Activated CD8-positive, alpha-beta T cell treated with anti-CD3 and anti-CD28 coated beads for 36 hours (primary cell): Measurements from ENCODE around the gene FBXW2. TPM values are rescaled to one million over a fixed set of nuclear protein-coding genes. Genes with fewer than 3 reads are reported as not detected.

Experiments used
- ATAC-seq: fragments of 200-7000 bp; cut with Tn5 transposase; one replicate; pipeline ENCODE4 v1.10.0; 2021; ENCODE audit warnings: mild to moderate bottlenecking, moderate library complexity
- CTCF ChIA-PET: fragments of 350-600 bp; sonication (Branson Sonifier 250); formaldehyde crosslinking; loops from one replicate; lab custom pipeline; 2021; ENCODE audit warnings: antibody characterized with exemption; lab: Charles Lee
- POLR2A ChIA-PET: fragments of 350-600 bp; sonication (Branson Sonifier 250); formaldehyde crosslinking; loops from one replicate; lab custom pipeline; 2021; ENCODE audit warnings: antibody characterized with exemption; lab: Charles Lee
- DNase-seq: peaks from one replicate; pipeline ENCODE4 v3.0.0-alpha.2; 2020
- H3K27ac Mint-ChIP-seq: one replicate; pipeline ENCODE4 v1.8.0; 2021; ENCODE audit warnings: mild to moderate bottlenecking, mixed read lengths
- H3K27me3 Mint-ChIP-seq: one replicate; pipeline ENCODE4 v1.8.0; 2021; ENCODE audit warnings: mixed read lengths
- H3K36me3 Mint-ChIP-seq: one replicate; pipeline ENCODE4 v1.8.0; 2021; ENCODE audit warnings: low read depth, mixed read lengths
- H3K4me1 Mint-ChIP-seq: one replicate; pipeline ENCODE4 v1.8.0; 2021; ENCODE audit warnings: low read depth, mixed read lengths
- H3K4me3 Mint-ChIP-seq: one replicate; pipeline ENCODE4 v1.8.0; 2021; ENCODE audit warnings: mild to moderate bottlenecking, moderate library complexity, mixed read lengths
- H3K9me3 Mint-ChIP-seq: one replicate; pipeline ENCODE4 v1.8.0; 2021; ENCODE audit warnings: mixed read lengths
- intact Hi-C: fragments of 100-400 bp; cut with micrococcal nuclease; formaldehyde crosslinking; loops from one replicate; pipeline ENCODE4 v1.10.0; 2022
- total RNA-seq, 2 experiments: library from RNA; stranded (reverse); gene quantifications; one replicate each; pipeline ENCODE4 v1.2.3, GENCODE V29; 2021
- TF ChIP-seq, protein P1 (sequence below): fragments of 200-600 bp; IDR thresholded peaks from one replicate; pipeline ENCODE4 v1.8.0; 2022; ENCODE audit warnings: antibody characterized with exemption, mild to moderate bottlenecking

The FBXW2 gene
- total RNA-seq, 2 experiments from 2014 or later, result 68.8 to 68.9 TPM

DNA sequence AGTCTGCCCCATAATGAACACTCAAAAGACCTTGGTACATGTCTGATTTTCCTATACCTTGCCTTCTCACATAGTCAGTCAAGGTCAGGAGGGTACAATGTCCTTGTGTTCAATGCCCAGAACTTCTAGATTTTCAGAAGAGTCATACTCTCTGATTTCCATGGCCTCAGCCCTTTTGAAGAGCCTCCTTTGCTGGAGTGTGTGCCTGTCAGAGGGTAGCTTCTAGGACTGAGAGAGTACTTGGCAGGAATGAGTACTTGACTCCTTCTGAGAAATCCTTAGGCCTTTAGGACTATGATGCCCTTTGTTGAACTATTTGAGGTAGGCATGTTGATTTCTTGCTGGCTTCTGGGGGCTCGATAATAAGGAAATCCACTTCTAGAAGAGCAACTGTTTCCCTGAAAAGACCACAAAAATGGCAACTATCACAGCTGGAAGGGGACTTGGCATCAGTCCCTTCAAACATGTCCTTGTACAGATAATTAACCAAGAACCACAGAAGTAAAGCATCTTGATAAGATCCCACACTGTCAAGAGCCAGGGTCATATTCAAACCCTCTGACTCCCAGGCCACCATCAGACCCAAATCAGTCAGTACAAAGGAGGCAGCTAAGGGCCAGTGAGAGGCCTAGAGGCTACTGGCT is 68.3 kb downstream of the FBXW2 start:
- H3K36me3 Mint-ChIP-seq, result no peaks in the 10 kb centered on the region
- peaks cover 6% of the 10 kb centered on the region for H3K4me1 Mint-ChIP-seq
- H3K4me3 Mint-ChIP-seq, result no peak overlapping the region
- TF ChIP-seq, protein P1, sequence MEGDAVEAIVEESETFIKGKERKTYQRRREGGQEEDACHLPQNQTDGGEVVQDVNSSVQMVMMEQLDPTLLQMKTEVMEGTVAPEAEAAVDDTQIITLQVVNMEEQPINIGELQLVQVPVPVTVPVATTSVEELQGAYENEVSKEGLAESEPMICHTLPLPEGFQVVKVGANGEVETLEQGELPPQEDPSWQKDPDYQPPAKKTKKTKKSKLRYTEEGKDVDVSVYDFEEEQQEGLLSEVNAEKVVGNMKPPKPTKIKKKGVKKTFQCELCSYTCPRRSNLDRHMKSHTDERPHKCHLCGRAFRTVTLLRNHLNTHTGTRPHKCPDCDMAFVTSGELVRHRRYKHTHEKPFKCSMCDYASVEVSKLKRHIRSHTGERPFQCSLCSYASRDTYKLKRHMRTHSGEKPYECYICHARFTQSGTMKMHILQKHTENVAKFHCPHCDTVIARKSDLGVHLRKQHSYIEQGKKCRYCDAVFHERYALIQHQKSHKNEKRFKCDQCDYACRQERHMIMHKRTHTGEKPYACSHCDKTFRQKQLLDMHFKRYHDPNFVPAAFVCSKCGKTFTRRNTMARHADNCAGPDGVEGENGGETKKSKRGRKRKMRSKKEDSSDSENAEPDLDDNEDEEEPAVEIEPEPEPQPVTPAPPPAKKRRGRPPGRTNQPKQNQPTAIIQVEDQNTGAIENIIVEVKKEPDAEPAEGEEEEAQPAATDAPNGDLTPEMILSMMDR, result no peak
- intact Hi-C loops, result no loop called here
- ChIA-PET CTCF (interaction anchor here (1.8 kb wide), 1 partner anchor 105 kb away, joined by 4 read pairs; no protein-coding TSS in a partner anchor), POLR2A (interaction anchor here (1.7 kb wide), 1 partner anchor 9 kb away, joined by 3 read pairs; no protein-coding TSS in a partner anchor)
- no peak overlapping the region for H3K27ac Mint-ChIP-seq
- no peaks in the 10 kb centered on the region for H3K27me3 Mint-ChIP-seq
- DNase-seq, result no peak
- no peak for ATAC-seq
- no peaks in the 10 kb centered on the region for H3K9me3 Mint-ChIP-seq

DNA sequence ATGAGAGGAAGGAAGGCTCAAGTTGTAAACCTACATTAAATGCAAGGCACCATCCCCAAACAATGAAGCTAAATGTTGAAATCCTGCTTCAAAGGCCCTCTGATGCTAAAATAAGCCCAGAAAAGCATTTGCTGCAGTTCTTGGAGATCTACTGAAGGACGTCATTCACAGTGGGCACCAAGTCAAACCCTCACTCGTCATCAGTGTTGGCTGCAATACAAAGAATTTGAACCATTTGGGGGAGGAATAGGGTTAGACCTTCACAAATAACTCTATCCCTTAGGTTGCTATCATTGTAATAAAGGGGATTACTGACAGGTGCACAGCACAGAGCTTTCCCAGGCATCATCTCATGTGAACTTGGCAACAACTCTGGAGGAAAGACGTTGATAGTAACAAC is 69.7 kb downstream of the FBXW2 start:
- H3K4me1 Mint-ChIP-seq, result peaks cover 3% of the 10 kb centered on the region
- no peaks in the 10 kb centered on the region for H3K27me3 Mint-ChIP-seq
- no peak for ATAC-seq
- no peak overlapping the region for H3K4me3 Mint-ChIP-seq
- H3K36me3 Mint-ChIP-seq, result no peaks in the 10 kb centered on the region
- no peak for DNase-seq
- TF ChIP-seq, protein P1, result no peak
- CTCF ChIA-PET, result interaction anchor here (1.8 kb wide), 1 partner anchor 104 kb away, joined by 4 read pairs; no protein-coding TSS in a partner anchor
- H3K9me3 Mint-ChIP-seq, result no peaks in the 10 kb centered on the region
- no peak overlapping the region for H3K27ac Mint-ChIP-seq
- intact Hi-C loops, result no loop called here
- POLR2A ChIA-PET, result interaction anchor here (0.6 to 1.7 kb wide), 2 partner anchors 8 to 344 kb away, joined by 3 read pairs; no protein-coding TSS in a partner anchor

- ChIA-PET CTCF (no interaction called here), POLR2A (no interaction called here)
- Mint-ChIP-seq H3K36me3 (no peaks in the 10 kb centered on the region), H3K4me1 (no peaks in the 10 kb centered on the region), H3K27ac (no peak overlapping the region), H3K27me3 (no peaks in the 10 kb centered on the region), H3K4me3 (no peak overlapping the region), H3K9me3 (no peaks in the 10 kb centered on the region)
- ATAC-seq, result no peak
- TF ChIP-seq, protein P1, result no peak
- intact Hi-C loops, result no loop called here
- no peak for DNase-seq
Measured at GRCh38 chr9:120720404-120720803, 72.8 kb downstream of the FBXW2 start.

DNA sequence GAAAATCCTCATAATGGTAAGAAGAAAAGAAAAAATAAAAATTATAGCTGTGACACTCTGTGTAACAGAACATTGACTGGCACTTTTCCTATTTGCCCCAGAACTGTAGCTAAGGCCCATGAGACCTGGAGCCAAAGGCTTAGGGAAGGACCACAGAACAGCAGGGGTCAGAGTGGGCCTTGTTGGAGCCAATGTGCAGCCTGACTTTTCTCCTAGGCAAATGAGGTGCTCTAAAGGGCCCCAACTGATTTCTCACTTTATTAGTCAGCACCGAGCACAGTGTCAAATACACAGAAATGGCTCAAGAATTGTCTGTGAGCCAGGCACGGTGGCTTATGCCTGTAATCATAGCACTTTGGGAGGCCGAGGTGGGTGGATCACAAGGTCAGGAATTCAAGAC is 74.9 kb downstream of the FBXW2 start:
- no peak overlapping the region for H3K27ac Mint-ChIP-seq
- POLR2A ChIA-PET, result no interaction called here
- H3K36me3 Mint-ChIP-seq, result no peaks in the 10 kb centered on the region
- no peak for DNase-seq
- H3K4me1 Mint-ChIP-seq, result peaks cover 2% of the 10 kb centered on the region
- H3K4me3 Mint-ChIP-seq, result no peak overlapping the region
- H3K27me3 Mint-ChIP-seq, result no peaks in the 10 kb centered on the region
- CTCF ChIA-PET, result interaction anchor here (1.2 kb wide), 1 partner anchor 10 kb away, joined by 5 read pairs; no protein-coding TSS in a partner anchor
- no peak for ATAC-seq
- intact Hi-C loops, result no loop called here
- no peaks in the 10 kb centered on the region for H3K9me3 Mint-ChIP-seq
- TF ChIP-seq, protein P1, result no peak

GRCh38 chr9:120717176-120717575 is 76.0 kb downstream of the FBXW2 start:
- intact Hi-C loops, result no loop called here
- POLR2A ChIA-PET, result no interaction called here
- Mint-ChIP-seq H3K9me3 (no peaks in the 10 kb centered on the region), H3K27me3 (no peaks in the 10 kb centered on the region), H3K36me3 (no peaks in the 10 kb centered on the region), H3K27ac (no peak overlapping the region), H3K4me3 (no peak overlapping the region), H3K4me1 (peaks cover 13% of the 10 kb centered on the region)
- CTCF ChIA-PET, result interaction anchor here (1.1 to 1.2 kb wide), 2 partner anchors 11 to 264 kb away, joined by 3 to 5 read pairs; no protein-coding TSS in a partner anchor
- no peak for DNase-seq
- TF ChIP-seq, protein P1, result no peak
- ATAC-seq, result no peak
